DOHH2 (cell line): ENCODE measurements around the gene RALGAPA2.

Experiments
- H3F3A ChIP-seq: fragments of 200-600 bp; sonication (generic), shearing (Covaris generic); 2 replicates; pipeline ENCODE4 v1.6.0; 2016; ENCODE audit warnings: antibody characterized with exemption, mild to moderate bottlenecking; ENCODE audit not compliant: control insufficient read depth, insufficient read depth
- H3K27ac ChIP-seq: fragments of 200-600 bp; sonication (generic); 2 replicates; pipeline ENCODE4 v1.5.1; 2014; ENCODE audit warnings: low read depth, mild to moderate bottlenecking, low read length, moderate library complexity
- H3K27me3 ChIP-seq: fragments of 200-600 bp; sonication (generic); 2 replicates; pipeline ENCODE4 v1.6.1; 2014; ENCODE audit warnings: mild to moderate bottlenecking, low read length, mixed read lengths; ENCODE audit not compliant: control insufficient read depth
- H3K36me3 ChIP-seq: fragments of 200-600 bp; sonication (generic); 2 replicates; pipeline ENCODE4 v1.6.1; 2014; ENCODE audit warnings: mild to moderate bottlenecking, low read length, moderate library complexity, mixed read lengths; ENCODE audit not compliant: control insufficient read depth
- H3K4me1 ChIP-seq: fragments of 200-600 bp; sonication (generic); 2 replicates; pipeline ENCODE4 v1.6.1; 2014; ENCODE audit warnings: mild to moderate bottlenecking, low read length, mixed read lengths; ENCODE audit not compliant: control insufficient read depth
- H3K4me2 ChIP-seq: fragments of 200-600 bp; sonication (generic); 2 replicates; pipeline ENCODE4 v1.6.0; 2014; ENCODE audit warnings: mild to moderate bottlenecking, low read length, moderate library complexity
- H3K4me3 ChIP-seq: fragments of 200-600 bp; sonication (generic); 2 replicates; pipeline ENCODE4 v1.5.1; 2014; ENCODE audit warnings: mild to moderate bottlenecking, low read length, mixed read lengths
- H3K79me2 ChIP-seq: fragments of 200-600 bp; sonication (generic); 2 replicates; pipeline ENCODE4 v1.6.1; 2014; ENCODE audit warnings: mild to moderate bottlenecking, low read length, mixed read lengths; ENCODE audit not compliant: control insufficient read depth
- H3K9me2 ChIP-seq: fragments of 200-600 bp; sonication (generic); replicated peaks from 2 replicates; pipeline ENCODE4 v1.6.1; 2014; ENCODE audit warnings: mild to moderate bottlenecking, low read length, mixed read lengths; ENCODE audit not compliant: control insufficient read depth
- H3K9me3 ChIP-seq: fragments of 200-600 bp; sonication (generic); 2 replicates; pipeline ENCODE4 v1.6.1; 2014; ENCODE audit warnings: antibody characterized with exemption, low read length, mixed read lengths; ENCODE audit not compliant: control insufficient read depth, insufficient read depth
- H4K20me1 ChIP-seq: fragments of 200-600 bp; sonication (generic); 2 replicates; pipeline ENCODE4 v1.6.0; 2014; ENCODE audit warnings: low read depth, mild to moderate bottlenecking, antibody characterized with exemption, low read length, moderate library complexity; ENCODE audit not compliant: control insufficient read depth, insufficient read depth
- CTCF ChIP-seq: fragments of 200-600 bp; sonication (generic); IDR thresholded peaks from one replicate; pipeline ENCODE4 v1.5.1; 2014; ENCODE audit warnings: antibody characterized with exemption, mild to moderate bottlenecking, low read depth, low read length; ENCODE audit not compliant: poor library complexity, severe bottlenecking
- EZH2phosphoT487 ChIP-seq: fragments of 200-600 bp; sonication (generic); IDR thresholded peaks from 2 replicates; pipeline ENCODE4 v1.6.1; 2017; ENCODE audit warnings: borderline replicate concordance, mild to moderate bottlenecking, antibody characterized with exemption, low read length, moderate library complexity, mixed read lengths

The RALGAPA2 gene

GRCh38 chr20:20713244-20713765 lies 861 bp upstream of the RALGAPA2 start:
- no peak overlapping the region for H3K27ac ChIP-seq

GRCh38 chr20:20712004-20712473 lies 405 bp downstream of the RALGAPA2 start:
- H3K4me2 ChIP-seq = peak overlapping the region; percentile 93

More at GRCh38 chr20:20713244-20713765, 861 bp upstream of the RALGAPA2 start:
- no peaks in the 10 kb centered on the region for H4K20me1 ChIP-seq
- no peaks in the 10 kb centered on the region for H3K9me3 ChIP-seq
- H3F3A ChIP-seq = 0 out of 2 replicates have a peak, but pooled peaks cover 4% of the 10 kb centered on the region
- H3K79me2 ChIP-seq = peaks cover 9% of the 10 kb centered on the region
- TF ChIP-seq CTCF (no peak), EZH2phosphoT487 (no peak)
- no peaks in the 10 kb centered on the region for H3K27me3 ChIP-seq
- H3K9me2 ChIP-seq = no peaks in the 10 kb centered on the region
- H3K4me2 ChIP-seq = peak overlapping the region; percentile 93
- peak overlapping the region; percentile 92 for H3K4me3 ChIP-seq
- peaks cover 24% of the 10 kb centered on the region for H3K4me1 ChIP-seq
- H3K36me3 ChIP-seq = no peaks in the 10 kb centered on the region

GRCh38 chr20:20711413-20711812 lies 1.0 kb downstream of the RALGAPA2 start:
- H3K4me2 ChIP-seq = peak overlapping the region; percentile 93
- no peaks in the 10 kb centered on the region for H3K36me3 ChIP-seq
- peaks cover 24% of the 10 kb centered on the region for H3K4me1 ChIP-seq
- TF ChIP-seq CTCF (no peak), EZH2phosphoT487 (no peak)
- H3K9me2 ChIP-seq = no peaks in the 10 kb centered on the region
- no peaks in the 10 kb centered on the region for H3K27me3 ChIP-seq
- peak overlapping the region; percentile 92 for H3K4me3 ChIP-seq
- peaks cover 9% of the 10 kb centered on the region for H3K79me2 ChIP-seq
- 0 out of 2 replicates have a peak, but pooled peaks cover 4% of the 10 kb centered on the region for H3F3A ChIP-seq
- H3K27ac ChIP-seq = no peak overlapping the region
- H4K20me1 ChIP-seq = no peaks in the 10 kb centered on the region
- no peaks in the 10 kb centered on the region for H3K9me3 ChIP-seq

More at GRCh38 chr20:20712004-20712473, 405 bp downstream of the RALGAPA2 start:
- H3K79me2 ChIP-seq = peaks cover 9% of the 10 kb centered on the region
- no peak for TF ChIP-seq CTCF
- no peak for TF ChIP-seq EZH2phosphoT487
- no peaks in the 10 kb centered on the region for H4K20me1 ChIP-seq
- H3K27me3 ChIP-seq = no peaks in the 10 kb centered on the region
- no peak overlapping the region for H3K27ac ChIP-seq
- peaks cover 24% of the 10 kb centered on the region for H3K4me1 ChIP-seq
- no peaks in the 10 kb centered on the region for H3K9me3 ChIP-seq
- peak overlapping the region; percentile 92 for H3K4me3 ChIP-seq
- H3K36me3 ChIP-seq = no peaks in the 10 kb centered on the region
- H3F3A ChIP-seq = 0 out of 2 replicates have a peak, but pooled peaks cover 4% of the 10 kb centered on the region
- H3K9me2 ChIP-seq = no peaks in the 10 kb centered on the region
